ENCODE data around the gene GAS6.

The GAS6 gene

GRCh38 chr13:113864273-113864890 is 506 bp upstream of the GAS6 start:
- DNase-seq: peak; percentile 29

GRCh38 chr13:113862931-113863523 is 849 bp downstream of the GAS6 start:
- peak; percentile 66 for DNase-seq

DNA sequence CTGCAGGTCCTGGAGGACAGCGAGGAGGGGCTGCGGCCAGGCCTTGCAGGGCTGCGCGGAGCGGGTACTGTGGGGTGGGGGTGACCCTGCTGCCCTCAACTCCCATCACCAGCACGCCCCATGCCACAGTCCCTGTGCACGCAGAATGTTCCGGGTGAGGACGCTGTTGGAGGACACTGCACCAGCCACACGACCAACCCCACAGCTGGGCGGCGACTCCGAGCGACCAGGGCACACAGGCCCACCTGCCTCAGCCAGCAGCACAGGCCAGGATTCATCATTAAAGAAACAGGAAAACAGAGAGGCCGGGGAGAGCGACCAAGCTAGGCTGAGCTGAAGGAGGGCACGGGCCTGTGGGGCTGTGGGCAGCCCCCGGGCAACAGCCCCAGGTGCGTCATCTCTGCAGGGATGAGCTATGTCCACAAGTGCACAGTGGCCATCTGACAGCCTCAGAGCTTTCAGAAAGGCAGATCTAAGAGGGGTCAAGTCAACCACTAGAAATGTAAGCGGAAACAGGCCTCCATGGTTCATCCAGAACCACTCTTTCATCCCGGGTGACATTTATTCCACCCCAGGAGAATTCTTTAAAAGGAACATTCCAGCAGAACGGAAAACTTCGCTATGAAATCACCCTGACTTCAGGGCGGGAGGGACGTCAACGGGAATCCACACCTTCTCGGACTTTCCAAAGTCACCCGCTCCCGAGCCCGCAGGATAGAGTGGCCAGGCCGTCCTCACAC is 1.5 kb downstream of the GAS6 start:
- peak; percentile 38 for DNase-seq

DNA sequence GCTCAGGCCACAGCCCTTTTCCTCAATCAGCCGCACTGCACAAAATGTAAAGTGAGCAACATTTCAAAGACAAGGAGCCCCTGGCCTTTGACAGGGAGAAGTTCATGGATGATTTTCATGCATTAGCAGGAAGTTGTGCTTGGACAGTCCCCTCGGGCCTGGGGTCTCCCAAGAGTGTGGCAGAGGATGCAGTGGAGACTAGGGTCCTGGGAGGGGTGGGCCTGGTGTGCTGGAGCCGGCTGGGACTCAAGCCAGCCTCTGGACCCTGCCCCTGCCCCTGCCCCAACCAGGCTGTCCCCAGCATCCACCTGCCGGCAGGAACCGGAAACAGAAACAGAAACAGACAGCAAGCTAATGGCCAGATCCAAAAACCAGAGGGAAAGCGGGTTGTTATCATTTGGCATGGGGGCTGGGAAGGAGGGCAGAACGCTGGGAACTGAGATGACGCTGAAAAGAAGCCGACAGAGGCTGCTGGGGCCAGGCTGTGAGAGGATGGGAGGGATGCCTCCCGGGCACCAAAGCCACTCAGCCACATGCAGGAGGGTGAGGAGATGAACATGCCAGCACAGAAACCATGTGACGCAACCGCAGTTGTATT is 2.3 kb downstream of the GAS6 start:
- DNase-seq: peak; percentile 35

GRCh38 chr13:113860665-113861432 is 3.0 kb downstream of the GAS6 start:
- DNase-seq: peak; percentile 16

- DNase-seq: peak; percentile 26
Observed at GRCh38 chr13:113860051-113860664, 3.7 kb downstream of the GAS6 start.

DNA sequence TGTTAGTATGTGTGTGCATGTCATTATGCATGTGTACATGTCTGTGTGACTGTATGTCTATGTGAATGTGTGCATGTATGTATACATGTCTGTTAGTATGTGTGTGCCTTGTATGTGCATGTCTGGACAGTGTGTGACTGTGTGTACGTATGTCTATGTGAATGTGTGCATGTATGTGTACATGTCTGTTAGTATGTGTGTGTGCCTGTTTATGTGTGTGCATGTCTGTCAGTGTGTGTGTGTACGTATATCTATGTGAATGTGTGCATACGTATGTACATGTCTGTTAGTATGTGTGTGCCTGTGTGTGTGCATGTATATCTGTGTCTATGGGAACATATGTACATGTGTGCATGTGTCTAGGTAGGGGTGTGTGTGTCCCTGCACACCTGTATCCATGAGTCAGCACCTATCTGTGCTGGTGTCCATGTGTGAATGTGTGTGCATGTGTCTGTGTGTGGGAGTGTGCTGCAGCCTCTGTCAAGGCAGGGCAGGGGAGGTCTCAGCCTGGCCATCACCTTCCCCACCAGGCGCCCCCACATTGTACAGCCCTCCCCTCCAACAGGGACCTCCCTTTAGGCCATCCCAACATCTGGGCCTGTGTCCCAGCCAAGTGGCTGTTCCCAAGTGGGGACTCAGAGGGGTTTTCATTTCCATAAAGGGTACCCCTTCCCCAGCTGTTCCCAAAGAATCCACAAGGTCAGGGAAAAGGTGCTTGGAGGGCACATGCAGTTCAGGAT is 4.4 kb downstream of the GAS6 start:
- peak; percentile 4 for DNase-seq

DNA sequence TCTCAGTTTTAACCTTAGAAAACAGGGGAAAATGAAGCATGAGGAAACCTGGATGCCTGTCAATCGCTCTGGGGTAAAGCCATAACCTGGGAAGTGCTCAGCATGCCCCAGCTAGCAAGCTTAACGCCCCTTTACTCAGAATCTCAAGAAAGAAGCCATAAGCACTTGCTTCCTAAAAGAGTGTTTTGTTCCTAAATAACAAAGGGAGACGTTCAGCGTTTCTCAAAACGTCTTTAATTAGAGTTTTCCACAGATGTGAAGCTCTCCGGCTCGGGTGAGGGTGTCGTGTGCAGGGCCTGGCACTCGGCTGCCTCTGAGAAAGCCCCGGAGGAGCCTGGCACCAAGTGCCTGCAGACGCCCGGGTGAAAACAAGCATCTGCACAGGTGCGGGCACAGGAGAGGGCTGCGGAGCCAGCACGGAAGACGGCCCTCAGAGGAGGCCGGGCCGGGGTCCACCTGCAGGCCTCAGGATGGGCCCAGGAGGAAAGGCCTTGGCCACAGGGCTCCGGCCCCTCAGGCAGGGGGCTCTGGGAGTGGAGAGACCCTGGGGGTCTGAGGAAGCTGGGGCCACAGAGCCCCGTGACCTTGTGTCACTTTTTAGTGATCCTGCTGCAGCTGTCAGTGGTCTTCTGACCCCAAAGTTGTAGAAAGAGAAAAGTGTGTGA is 6.2 kb downstream of the GAS6 start:
- peak; percentile 27 for DNase-seq

- DNase-seq: peak; percentile 35
Observed at GRCh38 chr13:113856716-113857065, 7.2 kb downstream of the GAS6 start.

DNA sequence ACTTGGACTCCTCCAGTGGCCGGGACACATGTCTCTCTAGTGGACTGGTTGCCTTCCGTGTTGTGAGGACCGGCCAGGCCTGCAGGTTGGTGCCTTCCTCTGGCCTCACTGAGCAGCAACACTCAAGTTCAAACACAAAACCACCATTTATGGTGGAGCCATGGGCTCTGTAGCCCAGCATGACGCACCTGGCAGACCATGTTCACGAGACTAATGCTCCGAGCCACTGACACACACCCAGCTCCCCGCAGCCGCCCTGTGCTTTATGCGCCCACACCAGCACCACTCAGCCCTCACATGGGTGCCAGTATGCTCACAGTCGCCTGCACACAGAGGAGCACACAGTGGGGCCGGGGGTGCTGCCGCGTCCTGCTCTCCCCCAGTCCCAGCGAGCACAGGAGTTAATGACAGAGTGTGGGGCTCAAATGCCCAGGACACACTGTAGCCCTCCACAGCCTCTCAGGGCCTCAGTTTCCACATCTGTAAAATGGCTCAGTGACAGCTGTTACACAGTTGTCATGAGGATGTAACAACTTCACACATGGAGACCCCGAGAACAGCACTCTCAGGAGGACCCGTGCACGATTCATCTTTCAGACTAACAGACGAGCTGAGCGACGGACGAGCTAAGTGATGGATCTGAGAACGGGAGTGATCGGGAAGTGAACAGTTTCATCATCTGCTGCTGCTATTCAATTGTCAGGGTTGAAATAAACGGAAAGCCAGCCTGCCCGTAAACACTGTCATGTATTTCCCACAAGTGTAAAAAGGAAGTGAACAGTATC is 7.8 kb downstream of the GAS6 start:
- peak; percentile 5 for DNase-seq

DNA sequence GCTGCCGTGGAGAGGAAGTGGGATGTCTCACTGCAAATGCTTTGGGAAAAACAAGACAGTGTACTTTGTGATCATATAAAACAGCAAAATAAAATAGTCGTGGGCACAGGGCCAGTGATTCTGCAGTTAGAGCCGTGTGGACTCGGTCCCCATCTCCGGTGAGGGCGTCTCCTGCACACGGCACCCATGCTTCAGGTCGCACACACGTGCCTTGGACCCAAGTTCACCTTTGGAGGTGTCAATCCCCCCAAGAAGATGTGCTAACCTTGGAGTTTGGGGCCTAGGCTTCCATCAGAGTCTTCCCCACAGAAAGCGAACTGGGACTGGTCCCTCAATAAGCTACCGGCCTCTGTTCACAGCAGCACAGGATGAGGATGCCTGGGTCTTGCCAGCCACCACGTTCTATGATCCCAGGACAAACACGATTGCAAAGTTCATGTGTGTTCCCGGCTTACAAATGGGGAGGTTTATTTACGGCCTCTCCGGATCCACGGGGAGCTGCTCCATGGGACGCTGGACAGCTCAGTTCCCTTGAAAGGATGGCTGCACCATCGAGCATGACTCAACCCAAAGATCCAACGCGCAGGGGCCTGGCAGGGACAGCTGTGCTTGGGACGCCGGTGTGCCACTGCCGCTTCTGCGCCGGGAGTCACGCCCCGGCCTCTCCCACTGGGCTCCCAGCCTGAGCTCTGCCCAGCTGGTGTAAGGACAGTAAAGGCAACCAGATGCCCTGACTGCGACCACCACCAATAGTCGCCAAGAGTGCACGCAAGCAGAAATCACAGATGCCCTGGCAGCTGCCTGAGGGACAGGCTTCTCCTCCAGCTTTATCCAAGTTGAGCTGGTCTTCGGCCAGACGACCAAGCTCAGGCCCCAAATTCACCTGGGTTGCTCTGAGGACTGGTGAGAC is 8.6 kb downstream of the GAS6 start:
- DNase-seq: peak; percentile 27

DNA sequence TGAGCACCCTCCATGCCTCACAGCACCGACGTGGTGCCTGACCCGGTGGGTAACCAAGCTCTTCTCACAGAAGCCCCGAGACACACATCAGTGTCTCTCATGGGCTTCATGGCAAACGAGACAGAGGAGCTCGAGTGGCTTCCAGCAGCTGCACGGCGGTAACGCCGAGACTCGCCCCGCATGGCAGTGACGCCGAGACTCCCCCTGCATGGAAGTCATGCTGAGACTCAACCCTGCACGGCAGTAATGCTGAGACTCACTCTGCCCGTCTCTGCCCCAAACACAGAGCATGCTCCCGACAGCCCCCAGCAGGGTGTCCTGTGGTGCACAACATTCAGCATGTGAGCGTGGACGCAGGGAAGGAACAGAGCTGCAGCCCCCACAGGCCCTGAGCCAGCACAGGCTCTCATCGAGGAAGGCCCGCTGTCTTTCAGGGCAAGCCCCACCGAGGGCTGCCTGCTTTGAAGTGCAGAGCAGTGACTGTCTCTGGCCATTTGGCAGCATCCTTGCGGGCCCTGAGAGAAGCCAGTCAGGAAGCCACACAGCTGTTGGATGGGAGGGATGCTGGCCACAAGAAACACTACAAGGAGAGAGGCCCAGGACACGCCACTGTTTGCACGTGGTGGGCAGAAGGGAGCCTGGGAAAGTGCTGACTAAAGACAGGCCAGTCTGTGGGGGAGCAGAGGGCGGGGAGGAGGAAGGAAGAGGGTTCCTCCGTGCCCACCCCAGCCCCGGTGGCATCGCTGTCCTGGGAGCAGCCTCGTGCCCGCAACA is 9.5 kb downstream of the GAS6 start:
- DNase-seq: peak; percentile 54

- peak; percentile 34 for DNase-seq
Observed at GRCh38 chr13:113853518-113854237, 10.2 kb downstream of the GAS6 start.

GRCh38 chr13:113852536-113853517 is 11.0 kb downstream of the GAS6 start:
- peak; percentile 11 for DNase-seq

DNA sequence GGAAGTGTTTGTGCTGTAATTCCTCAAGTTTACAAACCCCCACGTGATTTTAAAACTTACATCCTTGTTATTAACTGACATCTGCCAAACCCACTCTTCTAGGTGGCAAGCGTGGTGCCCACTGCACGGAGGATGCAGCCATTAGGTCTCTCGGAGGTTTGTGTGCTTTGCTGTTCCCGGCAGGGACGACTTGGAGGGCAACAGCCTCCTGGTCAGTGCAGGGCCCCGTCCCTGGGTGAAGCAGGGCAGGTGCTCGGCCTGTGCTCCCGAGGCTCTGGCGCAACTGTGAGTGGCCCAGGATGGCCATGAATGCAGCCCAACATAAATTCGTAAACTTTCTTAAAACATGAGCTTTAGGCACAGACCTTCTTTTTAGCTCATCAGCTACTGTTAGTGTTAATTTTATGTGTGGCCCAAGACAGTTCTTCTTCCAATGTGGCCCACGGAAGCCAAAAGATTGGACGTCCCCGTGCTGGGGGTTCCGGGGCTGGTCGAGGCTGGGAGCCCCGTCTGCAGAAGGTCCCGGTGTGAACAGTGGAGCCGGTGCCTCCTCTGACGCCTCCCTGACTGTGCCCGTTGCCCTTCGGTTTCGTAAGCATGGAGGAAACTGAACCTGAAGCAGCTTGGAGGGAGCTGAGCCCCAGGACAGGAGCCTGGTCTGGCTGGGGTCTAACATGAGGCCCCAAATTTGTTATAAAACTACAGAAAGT is 11.9 kb downstream of the GAS6 start:
- peak; percentile 4 for DNase-seq

DNA sequence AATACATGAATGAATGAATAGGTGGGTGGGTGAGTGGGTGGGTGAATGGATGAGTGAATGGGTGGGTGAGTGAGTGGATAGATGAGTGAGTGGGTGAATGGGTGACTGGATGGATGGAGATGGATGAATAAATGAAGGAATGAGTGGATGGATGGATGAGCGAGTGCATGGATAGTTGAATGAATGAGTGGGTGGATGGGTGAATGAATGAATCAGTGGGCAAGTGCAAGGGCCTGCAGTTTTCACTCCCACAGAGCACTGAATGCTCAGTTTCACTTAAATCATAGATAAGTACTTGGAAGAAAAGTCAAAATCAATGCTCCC is 12.4 kb downstream of the GAS6 start:
- peak; percentile 0 for DNase-seq
